Gastrocnemius medialis (tissue), 4 donors: ENCODE measurements around the gene ACTN4.

Source experiments
- POLR2A ChIP-seq, 2 donors: fragments of 450-650 bp; IDR thresholded peaks; one replicate each; pipeline ENCODE4 v1.6.1; 2017; ENCODE audit warnings: antibody characterized with exemption in 2 of 2, mild to moderate bottlenecking in 2 of 2, moderate library complexity in 2 of 2
- TF ChIP-seq, protein P1 (sequence below), 5 experiments: fragments of 450-650 bp in 3 of 5; fragments of 200-600 bp in 2 of 5; sonication (generic) in 2 of 5; IDR thresholded peaks in 4 of 5; conservative IDR thresholded peaks in 1 of 5; 1 replicate in 4 of 5; 2 replicates in 1 of 5; pipeline ENCODE4 v1.5.1; 2016 to 2019; ENCODE audit warnings: antibody characterized with exemption in 5 of 5, mild to moderate bottlenecking in 3 of 5, moderate library complexity in 3 of 5

DNA sequence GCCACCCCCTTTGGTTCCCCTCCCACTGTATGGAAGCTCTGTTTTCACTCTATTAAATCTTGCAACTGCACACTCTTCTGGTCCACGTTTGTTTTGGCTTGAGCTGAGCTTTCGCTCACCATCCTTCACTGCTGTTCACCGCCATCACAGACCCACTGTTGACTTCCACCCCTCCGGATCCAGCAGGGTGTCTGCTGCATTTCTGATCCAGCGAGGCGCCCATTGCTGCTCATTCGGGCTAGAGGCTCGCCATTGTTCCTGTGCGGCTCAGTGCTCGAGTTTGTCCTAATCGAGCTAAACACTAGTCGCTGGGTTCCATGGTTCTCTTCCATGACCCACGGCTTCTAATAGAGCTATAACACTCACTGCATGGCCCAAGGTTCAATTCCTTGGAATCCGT lies 42.7 kb downstream of the ACTN4 start:
- TF ChIP-seq, protein P1, sequence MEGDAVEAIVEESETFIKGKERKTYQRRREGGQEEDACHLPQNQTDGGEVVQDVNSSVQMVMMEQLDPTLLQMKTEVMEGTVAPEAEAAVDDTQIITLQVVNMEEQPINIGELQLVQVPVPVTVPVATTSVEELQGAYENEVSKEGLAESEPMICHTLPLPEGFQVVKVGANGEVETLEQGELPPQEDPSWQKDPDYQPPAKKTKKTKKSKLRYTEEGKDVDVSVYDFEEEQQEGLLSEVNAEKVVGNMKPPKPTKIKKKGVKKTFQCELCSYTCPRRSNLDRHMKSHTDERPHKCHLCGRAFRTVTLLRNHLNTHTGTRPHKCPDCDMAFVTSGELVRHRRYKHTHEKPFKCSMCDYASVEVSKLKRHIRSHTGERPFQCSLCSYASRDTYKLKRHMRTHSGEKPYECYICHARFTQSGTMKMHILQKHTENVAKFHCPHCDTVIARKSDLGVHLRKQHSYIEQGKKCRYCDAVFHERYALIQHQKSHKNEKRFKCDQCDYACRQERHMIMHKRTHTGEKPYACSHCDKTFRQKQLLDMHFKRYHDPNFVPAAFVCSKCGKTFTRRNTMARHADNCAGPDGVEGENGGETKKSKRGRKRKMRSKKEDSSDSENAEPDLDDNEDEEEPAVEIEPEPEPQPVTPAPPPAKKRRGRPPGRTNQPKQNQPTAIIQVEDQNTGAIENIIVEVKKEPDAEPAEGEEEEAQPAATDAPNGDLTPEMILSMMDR (IDR thresholded peaks at IDR 0.05 in 4 of 5, conservative IDR thresholded peaks at IDR 0.05 in 1 of 5): no peak
- TF ChIP-seq POLR2A (IDR thresholded peaks at IDR 0.05): no peak
